Stimulated activated CD4-positive, alpha-beta T cell treated with anti-CD3 and anti-CD28 coated beads, TNF-alpha, amount 100 ng/mL, for 48 hours (primary cell): ENCODE data around the gene FRS3.

ENCODE experiments used
- DNase-seq, 3 donors: peaks; one replicate each; pipeline ENCODE4 v3.0.0-alpha.2; 2020; ENCODE audit warnings: low read depth in 3 of 3

FRS3 gene

DNA sequence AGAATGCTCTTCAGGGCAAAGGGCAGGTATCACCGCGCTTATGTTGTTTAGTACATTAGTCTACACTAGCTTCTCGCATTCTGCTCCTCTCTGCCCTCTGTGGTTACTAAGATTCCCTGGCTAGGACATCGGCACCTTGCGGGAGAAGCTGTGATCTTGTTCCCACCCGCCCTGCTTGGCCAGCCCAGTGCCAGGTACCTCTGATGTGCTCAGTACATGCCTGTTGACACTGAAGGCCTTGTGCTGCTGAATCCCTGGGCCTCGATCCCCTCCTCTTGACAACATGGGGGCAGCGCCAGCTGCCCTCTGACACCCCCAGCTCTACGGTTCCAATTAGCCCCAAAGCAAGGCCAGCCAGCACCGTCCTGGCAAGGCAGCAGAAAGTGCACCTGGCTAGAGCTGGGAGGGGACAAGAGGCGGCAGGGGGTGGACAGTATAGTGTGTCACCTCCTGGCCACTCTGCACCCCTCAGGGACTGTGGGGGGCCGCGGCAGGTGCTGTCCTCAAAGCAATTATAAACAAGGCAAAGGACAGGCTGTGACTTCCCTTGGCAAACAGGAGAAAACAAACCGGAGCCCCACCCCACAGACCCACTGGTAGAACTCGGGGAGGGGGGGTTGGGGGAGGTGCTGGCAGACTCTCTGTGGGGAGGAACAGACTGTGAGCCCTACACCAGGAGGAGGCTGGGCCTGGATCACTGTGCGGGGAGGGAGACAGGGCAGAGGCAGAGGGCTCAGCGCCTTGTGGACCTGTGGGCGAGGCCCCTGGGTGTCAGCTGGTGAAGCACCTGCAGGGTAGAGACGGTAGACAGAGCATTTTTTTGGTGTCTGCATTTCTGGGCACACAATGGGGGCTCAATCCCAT, 51.4 kb downstream of the FRS3 start:
- no peak for DNase-seq

GRCh38 chr6:41727705-41728072, 52.0 kb downstream of the FRS3 start:
- no peak for DNase-seq

- no peak for DNase-seq
Observed at GRCh38 chr6:41726876-41727275, 52.8 kb downstream of the FRS3 start.

DNA sequence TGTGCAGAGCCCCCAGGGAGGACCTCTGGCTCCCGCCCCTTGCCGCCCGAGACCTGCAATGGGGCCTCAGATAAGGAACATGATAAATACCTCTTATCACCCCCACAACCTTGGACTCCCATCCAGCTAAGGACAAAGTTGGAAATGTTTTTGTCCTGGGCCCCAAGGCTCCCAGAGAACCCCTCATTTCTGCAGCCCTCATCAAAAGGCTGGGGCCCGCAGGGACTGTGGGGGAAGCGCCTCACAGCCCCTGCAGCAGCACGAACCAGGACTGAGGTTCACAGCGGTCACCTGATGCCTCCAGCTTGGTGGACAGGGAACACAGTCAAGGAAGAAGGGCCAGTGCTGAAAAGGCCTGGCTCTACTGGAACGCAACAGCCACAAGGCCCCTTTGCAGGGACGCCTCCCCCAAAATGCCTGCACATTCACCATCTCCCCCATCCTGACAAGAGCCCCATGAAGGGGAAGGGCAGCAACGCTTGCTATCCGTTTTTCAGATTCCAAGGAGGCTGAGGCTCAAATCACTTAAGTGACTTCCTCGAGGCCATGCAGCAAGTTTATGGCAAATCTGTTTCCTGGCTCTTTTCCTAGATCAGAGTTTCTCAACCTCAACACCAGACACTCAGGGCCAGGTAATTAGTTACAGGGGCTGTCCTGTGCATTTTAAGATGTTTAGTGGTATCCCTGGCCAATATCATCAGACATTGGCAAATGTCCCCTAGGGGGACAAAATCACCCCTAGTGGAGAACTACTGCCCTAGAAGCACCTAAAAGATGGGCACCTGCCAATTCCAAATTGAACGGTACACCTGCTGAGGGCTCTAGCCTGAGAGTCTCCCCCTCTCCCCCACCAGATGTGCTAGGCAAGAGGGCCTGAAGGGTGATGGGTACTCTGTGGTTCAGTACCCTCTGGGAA, 54.9 kb downstream of the FRS3 start:
- no peak for DNase-seq

DNA sequence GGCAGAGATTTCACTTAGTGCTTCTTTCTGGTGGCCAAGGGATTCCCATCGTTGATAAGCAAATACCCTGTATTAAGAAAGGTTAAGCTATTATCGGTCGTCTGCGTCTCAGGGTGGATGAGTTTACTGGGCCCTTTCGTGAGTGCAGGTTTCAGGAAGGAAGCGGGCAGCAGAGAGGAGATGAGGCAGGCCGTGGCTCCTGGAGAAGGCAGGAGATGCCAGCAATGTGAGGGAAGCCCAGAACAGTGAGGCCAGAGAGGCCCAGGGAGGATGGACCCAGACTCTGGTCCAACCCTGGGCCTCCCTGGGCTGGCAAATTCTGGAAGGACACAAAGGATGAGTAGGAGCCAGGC, 55.5 kb downstream of the FRS3 start:
- DNase-seq = no peak

GRCh38 chr6:41723530-41724227, 56.0 kb downstream of the FRS3 start:
- no peak for DNase-seq

- no peak for DNase-seq
Observed at GRCh38 chr6:41722969-41723529, 56.7 kb downstream of the FRS3 start.

- no peak for DNase-seq
Observed at GRCh38 chr6:41721414-41721813, 58.3 kb downstream of the FRS3 start.

DNA sequence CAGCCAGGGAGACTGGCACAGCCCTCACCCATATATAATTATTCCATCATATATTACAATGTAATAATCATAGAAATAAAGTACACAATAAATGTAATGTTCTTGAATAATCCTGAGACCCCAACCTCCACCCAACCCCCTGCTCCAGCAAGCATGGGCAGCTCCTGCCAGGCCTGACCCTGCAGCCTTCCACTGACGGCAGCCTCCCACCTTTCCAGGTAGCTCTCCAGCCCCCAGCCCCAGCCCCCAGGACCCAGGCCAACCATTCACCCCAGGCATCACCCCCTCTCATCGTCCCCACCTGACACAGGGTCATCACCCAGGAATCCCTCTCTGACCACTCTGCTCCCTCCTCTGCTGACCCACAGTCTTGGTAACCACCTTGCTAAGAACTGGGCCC, 58.9 kb downstream of the FRS3 start:
- DNase-seq = no peak

DNA sequence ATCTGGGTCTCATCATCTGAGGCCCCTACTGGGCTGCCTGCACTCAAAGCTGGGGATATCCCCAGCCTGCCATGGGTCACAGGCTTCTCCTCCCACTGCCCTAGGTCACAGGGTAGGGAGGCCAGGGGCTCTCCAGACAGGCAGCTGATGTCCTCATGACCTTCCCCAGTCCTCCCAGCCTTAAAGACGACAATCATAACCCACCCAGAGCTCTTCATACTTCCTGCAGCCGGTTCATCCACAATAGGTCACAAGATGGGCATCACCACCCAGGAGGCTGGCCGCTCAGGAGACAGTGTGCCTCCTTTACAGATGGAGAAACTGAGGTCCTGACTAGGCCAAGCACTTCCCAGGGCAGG, 59.5 kb downstream of the FRS3 start:
- no peak for DNase-seq
